ENCODE results near the gene MMADHC.

MMADHC gene

GRCh38 chr2:149544692-149545091 is 42.9 kb downstream of the MMADHC start:
- no peak for DNase-seq

- no peak for DNase-seq
These were observed 43.7 kb downstream of the MMADHC start for GRCh38 chr2:149543845-149544244.

- no peak for DNase-seq
These were observed 47.4 kb downstream of the MMADHC start for GRCh38 chr2:149540138-149540537.

GRCh38 chr2:149538138-149538833 is 49.3 kb downstream of the MMADHC start:
- DNase-seq, result no peak

GRCh38 chr2:149537092-149537726 is 50.4 kb downstream of the MMADHC start:
- DNase-seq, result no peak

- no peak for DNase-seq
These were observed 50.9 kb downstream of the MMADHC start for GRCh38 chr2:149536649-149537048.

- no peak for DNase-seq
These were observed 52.9 kb downstream of the MMADHC start for GRCh38 chr2:149534674-149535073.

- DNase-seq, result no peak
These were observed 58.6 kb downstream of the MMADHC start for GRCh38 chr2:149528983-149529382.

- no peak for DNase-seq
These were observed 59.4 kb downstream of the MMADHC start for GRCh38 chr2:149527998-149528755.

GRCh38 chr2:149526689-149527088 is 60.9 kb downstream of the MMADHC start:
- no peak for DNase-seq

- DNase-seq, result no peak
These were observed 62.3 kb downstream of the MMADHC start for GRCh38 chr2:149525323-149525722.
